Measurements from ENCODE around the gene SMIM15. TPM values are rescaled to one million over a fixed set of nuclear protein-coding genes. Genes with fewer than 3 reads are reported as not detected.

Gene SMIM15
- total and polyA plus RNA-seq, 2 donors (not counting 1 experiment from before 2014, with no cell fraction given), result 5.7 to 29.8 TPM

DNA sequence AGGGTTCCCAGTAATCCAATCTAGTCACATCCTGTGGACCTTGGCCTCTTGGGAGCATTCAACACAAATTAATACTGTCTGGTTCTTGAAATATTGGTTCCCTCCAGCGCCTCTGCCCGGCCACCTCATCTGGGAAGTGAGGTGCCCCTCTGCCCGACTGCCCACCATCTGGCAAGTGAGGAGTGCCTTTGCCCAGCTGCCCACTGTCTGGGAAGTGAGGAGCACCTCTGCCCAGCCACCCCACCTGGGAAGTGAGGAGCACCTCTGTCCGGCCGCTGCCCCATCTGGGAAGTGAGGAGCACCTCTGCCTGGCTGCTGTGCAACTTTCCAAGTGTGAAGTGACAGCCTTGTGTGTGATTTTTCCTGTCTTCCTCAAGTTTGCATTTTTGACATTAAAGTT is 42.7 kb upstream of the SMIM15 start:
- H3K27ac Mint-ChIP-seq, result no peak overlapping the region

GRCh38 chr5:61202213-61202612 is 39.9 kb upstream of the SMIM15 start:
- H3K9ac ChIP-seq (ENCODE audit: low read length), result no peak overlapping the region
- ATAC-seq (ENCODE audit: low read depth) (no peak), DNase-seq (no peak)
- TF ChIP-seq CTCF (IDR thresholded peaks at IDR 0.05), result no peak
- TF ChIP-seq EZH2 (IDR thresholded peaks at IDR 0.05; ENCODE audit: borderline replicate concordance, insufficient read depth, low read depth, low read length, poor library complexity, severe bottlenecking), result no peak
- H2AFZ ChIP-seq (ENCODE audit: insufficient read depth, low read depth, low read length, poor library complexity, severe bottlenecking), result no peak overlapping the region
- no peaks in the 10 kb centered on the region for H3K79me2 ChIP-seq (ENCODE audit: control insufficient read depth, insufficient read depth, low read length)
- peaks cover 0 to 6% (median 2%) of the 10 kb centered on the region in 4 experiments for H3K27me3 ChIP-seq (replicated peaks in 1 of 4; ENCODE audit: control extremely low read depth in 1 of 4, control insufficient read depth in 3 of 4, insufficient read depth in 4 of 4, low read length in 3 of 4)
- peaks cover 36% of the 10 kb centered on the region for H3K27me3 Mint-ChIP-seq
- H3K9me3 Mint-ChIP-seq (ENCODE audit: insufficient read depth), result peaks cover 10% of the 10 kb centered on the region
- POLR2A ChIA-PET, result no interaction called here
- H3K27ac ChIP-seq (ENCODE audit: low read length in 2 of 2), result no peak overlapping the region
- peaks cover 0 to 12% (median 0%) of the 10 kb centered on the region in 3 donors for H3K9me3 ChIP-seq (ENCODE audit: control extremely low read depth in 1 of 3, control insufficient read depth in 2 of 3, insufficient read depth in 1 of 3, low read length in 2 of 3)
- no peak overlapping the region for H3K4me3 Mint-ChIP-seq
- no peaks in the 10 kb centered on the region for H3K36me3 ChIP-seq (replicated peaks in 1 of 2; ENCODE audit: control extremely low read depth in 1 of 2, control insufficient read depth in 1 of 2, extremely low read depth in 1 of 2, insufficient read depth in 2 of 2, low read length in 1 of 2)
- no peaks in the 10 kb centered on the region for H3K4me1 ChIP-seq (ENCODE audit: control insufficient read depth in 2 of 2, insufficient read depth in 2 of 2, low read length in 2 of 2)
- CTCF ChIA-PET, result no interaction called here
- no CpG with 5 or more reads among the region's 2 CpGs for WGBS (ENCODE audit: insufficient coverage)
- H3K4me1 Mint-ChIP-seq, result no peaks in the 10 kb centered on the region
- intact Hi-C loops (cut with micrococcal nuclease), result no loop called here
- no peak overlapping the region for H3K4me3 ChIP-seq (ENCODE audit: control extremely low read depth in 1 of 5, extremely low read depth in 1 of 5, insufficient read depth in 1 of 5, low read depth in 2 of 5, low read length in 4 of 5)
- H3K27ac Mint-ChIP-seq, result no peak overlapping the region
- H3K4me2 ChIP-seq (replicated peaks; ENCODE audit: low read depth, low read length, poor library complexity, severe bottlenecking), result no peak overlapping the region
- no peaks in the 10 kb centered on the region for H4K20me1 ChIP-seq (ENCODE audit: control insufficient read depth, insufficient read depth, low read length, poor library complexity, severe bottlenecking)

More for the DNA sequence above, 42.7 kb upstream of the SMIM15 start:
- Mint-ChIP-seq H3K27me3 (peaks cover 19% of the 10 kb centered on the region), H3K4me3 (no peak overlapping the region), H3K4me1 (peaks cover 1% of the 10 kb centered on the region), H3K9me3 (ENCODE audit: insufficient read depth) (peaks cover 4% of the 10 kb centered on the region)
- no peaks in the 10 kb centered on the region for H3K4me1 ChIP-seq (ENCODE audit: control insufficient read depth in 2 of 2, insufficient read depth in 2 of 2, low read length in 2 of 2)
- ChIA-PET POLR2A (no interaction called here), CTCF (no interaction called here)
- no peaks in the 10 kb centered on the region for H3K36me3 ChIP-seq (replicated peaks in 1 of 2; ENCODE audit: control extremely low read depth in 1 of 2, control insufficient read depth in 1 of 2, extremely low read depth in 1 of 2, insufficient read depth in 2 of 2, low read length in 1 of 2)
- no peak overlapping the region for H3K27ac ChIP-seq (ENCODE audit: low read length in 2 of 2)
- intact Hi-C loops (cut with micrococcal nuclease), result no loop called here
- 92% methylated on average over 3 of the region's 5 CpGs for WGBS (ENCODE audit: insufficient coverage)
- H2AFZ ChIP-seq (ENCODE audit: insufficient read depth, low read depth, low read length, poor library complexity, severe bottlenecking), result no peak overlapping the region
- TF ChIP-seq EZH2 (IDR thresholded peaks at IDR 0.05; ENCODE audit: borderline replicate concordance, insufficient read depth, low read depth, low read length, poor library complexity, severe bottlenecking) (no peak), CTCF (IDR thresholded peaks at IDR 0.05) (no peak)
- peaks cover 0 to 17% (median 3%) of the 10 kb centered on the region in 3 donors for H3K9me3 ChIP-seq (ENCODE audit: control extremely low read depth in 1 of 3, control insufficient read depth in 2 of 3, insufficient read depth in 1 of 3, low read length in 2 of 3)
- no peak overlapping the region for H3K4me3 ChIP-seq (ENCODE audit: control extremely low read depth in 1 of 5, extremely low read depth in 1 of 5, insufficient read depth in 1 of 5, low read depth in 2 of 5, low read length in 4 of 5)
- H3K79me2 ChIP-seq (ENCODE audit: control insufficient read depth, insufficient read depth, low read length), result no peaks in the 10 kb centered on the region
- H3K4me2 ChIP-seq (replicated peaks; ENCODE audit: low read depth, low read length, poor library complexity, severe bottlenecking), result no peak overlapping the region
- no peaks in the 10 kb centered on the region for H4K20me1 ChIP-seq (ENCODE audit: control insufficient read depth, insufficient read depth, low read length, poor library complexity, severe bottlenecking)
- no peak overlapping the region for H3K9ac ChIP-seq (ENCODE audit: low read length)
- DNase-seq (no peak), ATAC-seq (ENCODE audit: low read depth) (no peak)
- H3K27me3 ChIP-seq (replicated peaks in 1 of 4; ENCODE audit: control extremely low read depth in 1 of 4, control insufficient read depth in 3 of 4, insufficient read depth in 4 of 4, low read length in 3 of 4), result peaks cover 0 to 2% (median 0%) of the 10 kb centered on the region in 4 experiments

Measured in B cell (primary cell).